Stimulated activated CD8-positive, alpha-beta memory T cell treated with anti-CD3 and anti-CD28 coated beads, Interleukin-2, amount 100 ng/mL, for 1 hour (primary cell): ENCODE results near the gene TAX1BP3.
"Not testable (repeated sequence)": the region's sequence is repeated elsewhere in the genome, so short reads cannot be mapped to it uniquely, and the experiment has no call there.

ENCODE experiments used
- DNase-seq, 2 donors: peaks; one replicate each; pipeline ENCODE4 v3.0.0-alpha.2; 2020; ENCODE audit warnings: low read depth in 2 of 2

The TAX1BP3 gene, protein sequence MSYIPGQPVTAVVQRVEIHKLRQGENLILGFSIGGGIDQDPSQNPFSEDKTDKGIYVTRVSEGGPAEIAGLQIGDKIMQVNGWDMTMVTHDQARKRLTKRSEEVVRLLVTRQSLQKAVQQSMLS

DNA sequence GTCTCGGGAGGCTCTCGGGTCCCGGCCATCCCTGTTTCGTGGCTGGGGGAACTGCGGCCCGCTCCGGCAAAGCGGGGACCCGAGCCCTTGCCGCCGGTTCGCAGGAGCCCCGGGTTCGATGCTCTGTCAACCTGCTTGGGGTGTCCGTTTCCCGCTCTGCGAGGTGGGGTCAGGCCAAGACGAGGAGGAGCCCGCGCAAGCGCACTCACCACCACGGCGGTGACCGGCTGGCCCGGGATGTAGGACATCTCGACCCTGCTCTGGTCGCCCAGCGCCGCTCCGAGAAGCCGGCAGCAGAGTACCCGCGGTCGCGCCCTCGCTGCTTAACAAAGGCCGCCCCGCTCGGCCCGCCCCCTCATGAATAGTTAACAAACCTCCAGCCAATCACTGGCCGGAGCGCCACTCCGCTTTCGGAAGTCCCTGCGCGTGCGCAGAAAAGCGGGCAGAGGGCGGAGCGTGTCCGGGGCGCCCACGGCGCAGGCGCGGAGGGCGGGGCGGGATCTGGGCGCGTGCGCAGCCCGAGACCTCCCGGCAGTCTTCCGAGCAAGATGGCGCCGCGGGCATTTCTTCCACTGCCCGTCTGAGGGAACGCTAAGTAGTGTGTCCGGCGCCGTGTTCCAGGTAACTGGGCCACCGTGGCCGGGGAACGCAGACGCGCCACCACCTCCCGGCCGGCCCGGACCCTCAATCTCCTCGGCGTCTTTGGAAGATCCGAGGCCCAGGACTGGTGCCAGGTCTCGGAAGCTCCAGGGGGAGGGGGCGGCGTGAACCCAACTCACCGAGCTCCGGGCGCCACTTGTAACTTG is at the start of gene TAX1BP3, which contains the start of gene EMC6:
TAX1BP3 (minus strand) TSS at position 300 of the 806 bp plus-strand sequence; CDS start at position 248, 52 bp downstream.
EMC6 (plus strand) TSS at position 534 of the 806 bp plus-strand sequence. CDS start 335 bp downstream, outside the sequence.
- peak; percentile 98 to 99 for DNase-seq

DNA sequence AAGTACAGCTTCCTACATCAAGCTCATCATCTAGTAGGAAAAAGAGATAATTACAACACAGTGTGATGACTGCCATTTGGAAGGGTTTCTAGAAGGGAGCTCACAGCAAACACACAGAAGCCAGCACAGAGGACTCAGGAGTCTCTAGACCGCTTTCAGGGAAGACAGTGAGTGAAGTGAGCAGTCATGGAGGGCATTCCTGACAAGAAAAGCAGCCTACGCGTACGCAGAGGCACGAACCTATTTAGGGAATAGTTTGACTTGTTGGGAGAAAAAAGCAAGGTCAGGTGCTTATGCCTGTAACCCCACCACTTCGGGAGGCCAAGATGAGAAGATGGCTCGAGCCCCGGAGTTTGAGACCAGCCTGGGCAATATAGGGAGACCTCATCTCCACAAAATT is 46.9 kb upstream of the TAX1BP3 start:
- no peak for DNase-seq

DNA sequence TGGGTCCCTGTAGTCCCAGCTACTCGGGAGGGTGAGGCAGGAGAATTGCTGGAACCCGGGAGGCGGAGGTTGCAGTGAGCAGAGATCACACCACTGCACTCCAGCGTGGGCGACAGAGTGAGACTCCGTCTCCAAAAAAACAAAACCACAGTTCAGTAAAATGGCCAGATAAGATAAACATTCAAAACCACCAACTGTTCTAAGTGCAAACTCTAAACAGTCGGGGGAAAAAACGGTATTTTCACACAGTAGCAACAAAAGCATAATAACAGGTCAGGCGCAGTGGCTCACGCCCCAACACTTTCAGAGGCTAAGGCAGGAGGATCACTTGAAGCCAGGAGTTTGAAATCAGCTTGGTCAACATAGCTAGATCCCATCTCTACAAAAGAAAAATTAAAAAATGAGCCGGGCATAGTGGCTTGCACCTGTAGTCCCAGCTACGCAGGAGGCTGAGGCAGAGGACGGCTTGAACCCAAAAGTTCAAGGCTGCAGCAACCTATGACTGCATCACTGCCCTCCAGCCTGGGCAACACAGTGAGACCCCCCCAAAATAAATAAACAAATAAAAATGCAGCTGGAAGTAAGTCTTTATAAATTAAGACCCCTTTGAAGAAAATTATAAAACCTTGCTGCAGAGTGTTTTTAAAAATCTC is 44.6 kb upstream of the TAX1BP3 start:
- DNase-seq: no peak

DNA sequence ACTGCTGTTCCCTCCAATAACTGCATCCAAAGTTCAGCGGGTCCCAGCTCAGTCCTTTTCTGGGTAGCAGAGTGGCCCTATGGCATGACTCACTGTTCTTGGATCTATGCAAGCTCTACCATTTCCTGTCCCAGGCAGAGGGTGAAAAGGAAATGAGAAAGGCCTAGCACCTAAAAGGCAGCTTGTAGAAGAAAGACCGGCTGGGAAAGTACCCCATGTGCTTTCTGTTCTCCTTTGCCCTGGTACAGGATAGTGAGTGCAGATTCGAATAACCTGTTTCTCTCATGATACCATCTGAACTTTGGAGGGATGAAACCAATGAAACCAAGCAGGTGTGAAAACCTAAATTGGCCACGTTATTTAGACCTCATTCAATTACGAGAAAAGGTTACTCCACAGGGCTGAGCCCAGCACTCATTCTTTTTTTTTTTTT is 42.6 kb upstream of the TAX1BP3 start:
- peak; percentile 29 to 39 for DNase-seq

DNA sequence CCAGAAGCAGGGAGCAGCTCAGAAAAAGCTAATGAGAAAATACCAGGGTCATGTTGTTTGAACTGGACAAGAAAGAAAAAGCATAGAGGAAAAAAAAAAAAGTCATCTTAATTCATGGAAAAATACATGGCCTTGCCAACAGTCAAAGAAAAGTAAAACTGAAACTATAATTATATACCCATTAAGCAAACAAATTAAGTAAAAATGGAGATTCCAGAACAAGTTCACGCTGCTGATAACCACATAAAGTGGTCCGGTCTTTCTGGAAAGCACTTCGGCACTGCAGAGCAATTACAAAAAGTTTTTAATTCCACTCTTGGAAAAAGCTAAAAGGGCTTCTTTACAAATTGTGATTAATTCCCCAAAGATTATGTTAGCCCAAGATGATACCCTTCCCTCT is 40.0 kb upstream of the TAX1BP3 start:
- DNase-seq: no peak

DNA sequence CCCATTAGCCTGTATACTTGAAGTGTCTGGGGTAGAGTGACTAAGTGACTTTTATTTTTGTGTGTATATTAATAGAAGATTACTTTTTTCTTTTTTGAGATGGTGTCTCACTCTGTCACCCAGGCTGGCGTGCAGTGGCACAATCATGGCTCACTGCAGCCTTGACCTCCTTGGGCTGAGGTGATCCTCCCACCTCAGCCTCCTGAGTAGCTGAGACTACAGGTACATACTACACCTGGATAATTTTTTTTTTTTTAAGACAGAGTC is 37.3 kb upstream of the TAX1BP3 start:
- not testable (repeated sequence) for DNase-seq

DNA sequence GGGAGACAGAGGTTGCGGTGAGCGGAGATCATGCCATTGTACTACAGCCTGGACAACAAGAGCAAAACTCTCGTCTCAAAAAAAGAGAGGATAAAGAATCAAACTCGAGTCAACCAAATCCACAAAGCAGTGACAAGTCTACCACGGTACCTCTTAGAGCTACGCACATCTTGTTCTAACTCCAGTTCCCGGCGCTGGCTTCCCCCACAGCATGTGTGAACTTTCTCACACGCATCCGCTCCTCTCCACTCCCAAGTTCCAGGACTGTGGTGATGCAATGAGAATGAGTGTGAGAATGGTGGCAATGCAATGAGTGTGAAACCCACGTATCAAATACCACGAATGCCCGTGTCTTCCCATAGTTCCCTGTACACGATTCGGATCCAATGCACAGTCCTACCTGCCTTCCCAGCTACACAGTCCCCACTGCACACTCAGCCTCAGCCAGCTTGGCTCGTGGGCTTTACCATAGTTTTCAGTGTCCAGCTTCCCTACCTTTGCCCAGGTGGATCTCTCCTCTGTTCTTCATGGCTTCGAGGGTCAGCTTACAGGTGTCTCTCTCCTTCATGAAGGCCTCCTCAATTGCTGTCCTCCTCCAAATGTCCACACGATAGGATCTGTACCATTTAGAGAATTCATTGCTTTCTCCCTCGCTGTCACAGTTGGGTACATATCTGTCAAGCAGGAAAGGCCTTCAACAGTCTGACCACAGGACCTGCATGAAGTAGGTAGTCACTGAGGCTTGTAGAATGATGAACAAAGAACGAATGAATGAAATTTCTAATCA is 36.7 kb upstream of the TAX1BP3 start:
- DNase-seq: no peak

DNA sequence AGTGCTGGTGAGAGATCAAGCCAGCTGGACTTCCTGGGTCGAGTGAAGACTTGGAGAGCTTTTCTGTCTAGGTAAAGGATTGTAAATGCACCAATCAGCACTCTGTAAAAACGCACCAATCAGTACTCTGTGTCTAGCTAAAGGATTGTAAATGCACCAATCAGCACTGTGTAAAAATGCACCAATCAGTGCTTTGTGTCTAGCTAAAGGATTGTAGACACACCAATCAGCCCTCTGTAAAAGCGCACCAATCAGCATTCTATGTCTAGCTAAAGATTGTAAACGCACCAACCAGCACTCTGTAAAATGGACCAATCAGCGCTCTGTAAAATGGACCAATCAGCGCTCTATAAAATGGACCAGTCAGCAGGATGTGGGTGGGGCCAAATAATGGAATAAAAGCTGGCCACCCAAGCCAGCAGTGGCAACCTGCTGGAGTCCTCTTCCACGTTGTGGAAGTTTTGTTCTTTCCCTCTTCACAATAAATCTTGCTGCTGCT is 33.7 kb upstream of the TAX1BP3 start:
- not testable (repeated sequence) for DNase-seq

DNA sequence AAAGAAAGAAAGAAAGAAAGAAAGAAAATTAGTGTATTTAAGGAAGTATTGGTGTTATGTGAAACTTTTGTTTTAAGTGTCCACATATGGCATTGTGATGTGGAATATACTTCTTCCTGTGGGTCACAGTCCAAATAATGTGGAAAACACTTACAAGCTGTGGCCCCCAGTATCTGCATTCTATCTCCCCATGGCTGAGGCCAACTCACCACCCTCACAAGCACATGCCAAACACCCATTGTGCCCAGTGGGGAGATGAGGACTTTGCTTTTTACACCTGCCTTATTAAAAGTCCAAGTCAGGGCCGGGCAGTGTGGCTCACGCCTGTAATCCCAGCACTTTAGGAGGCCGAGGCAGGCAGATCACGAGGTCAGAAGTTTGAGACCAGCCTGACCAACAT is 31.6 kb upstream of the TAX1BP3 start:
- no peak for DNase-seq

DNA sequence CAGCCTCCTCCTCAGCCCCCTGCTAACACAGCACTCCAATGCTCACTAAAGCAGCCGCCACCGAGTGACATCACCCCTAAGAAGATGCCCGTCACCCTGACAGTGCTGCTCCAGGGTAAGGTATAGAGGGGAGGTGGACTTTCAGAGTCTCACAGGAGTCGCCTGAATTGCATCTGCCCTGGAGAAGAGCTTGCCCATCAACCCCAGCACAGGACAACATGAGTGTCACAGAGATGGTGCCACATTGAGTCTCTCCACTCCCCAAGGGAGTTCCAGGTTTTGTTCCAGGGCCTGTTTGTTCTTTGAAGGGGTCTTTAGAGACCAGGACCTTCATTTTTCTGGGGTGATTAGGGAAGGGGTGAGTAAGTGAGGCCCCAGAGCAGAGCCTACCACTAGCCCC is 29.8 kb upstream of the TAX1BP3 start:
- no peak for DNase-seq

DNA sequence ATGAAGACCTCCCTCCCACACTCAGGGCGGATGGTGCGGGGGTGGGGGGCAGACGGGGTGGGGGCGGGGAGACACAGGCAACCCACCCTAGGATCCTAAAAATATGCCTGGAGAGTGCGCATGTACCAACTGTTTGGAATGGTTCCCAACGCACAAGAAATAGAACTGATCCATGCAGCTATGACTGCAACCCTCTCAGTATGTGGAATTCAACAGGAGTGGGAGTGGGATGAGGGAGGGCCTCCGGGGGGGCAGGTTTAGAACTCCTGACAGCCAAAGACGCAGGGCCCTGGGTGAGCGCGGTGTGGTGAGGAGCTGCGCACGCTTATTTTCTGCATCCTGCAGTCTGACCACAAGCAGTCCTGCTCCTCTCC is 28.7 kb upstream of the TAX1BP3 start:
- DNase-seq: no peak

DNA sequence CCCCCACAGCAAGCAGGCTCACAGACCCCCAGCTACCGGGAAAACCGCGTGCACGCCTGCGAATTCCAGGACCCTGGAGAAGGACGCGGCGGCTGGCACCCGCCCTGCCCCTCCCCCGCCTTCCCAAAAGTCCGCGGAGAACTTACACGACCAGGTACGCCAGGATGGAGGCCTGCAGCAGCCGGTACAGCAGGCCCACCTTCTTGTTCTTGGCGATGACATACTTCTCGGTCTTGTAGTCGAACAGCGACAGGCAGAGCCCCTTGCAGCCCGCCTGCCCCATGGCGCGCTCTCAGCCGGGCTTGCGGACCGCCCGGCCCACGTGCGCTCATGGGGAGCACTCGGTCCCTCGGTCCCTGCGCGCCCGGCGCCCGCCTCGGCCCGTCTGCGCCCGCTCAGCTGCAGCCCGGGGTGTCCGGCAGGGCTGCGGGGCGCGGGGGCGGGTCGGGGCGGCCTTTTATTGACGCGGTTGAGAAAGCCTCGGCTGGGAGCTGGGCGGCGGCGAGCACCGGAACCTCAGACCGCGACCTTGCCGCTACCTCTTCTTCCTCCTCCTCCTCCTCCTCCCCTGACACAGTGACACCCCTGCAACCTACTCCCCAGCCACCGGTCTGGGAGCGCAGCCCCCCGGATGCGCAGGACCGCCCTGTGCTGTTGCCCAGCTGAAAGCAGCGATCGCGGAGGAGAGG is 27.5 kb upstream of the TAX1BP3 start, which contains the start of gene P2RX5:
P2RX5 (minus strand) TSS at position 433 of the 689 bp plus-strand sequence; CDS start at position 283, 150 bp downstream.
- DNase-seq: no peak

DNA sequence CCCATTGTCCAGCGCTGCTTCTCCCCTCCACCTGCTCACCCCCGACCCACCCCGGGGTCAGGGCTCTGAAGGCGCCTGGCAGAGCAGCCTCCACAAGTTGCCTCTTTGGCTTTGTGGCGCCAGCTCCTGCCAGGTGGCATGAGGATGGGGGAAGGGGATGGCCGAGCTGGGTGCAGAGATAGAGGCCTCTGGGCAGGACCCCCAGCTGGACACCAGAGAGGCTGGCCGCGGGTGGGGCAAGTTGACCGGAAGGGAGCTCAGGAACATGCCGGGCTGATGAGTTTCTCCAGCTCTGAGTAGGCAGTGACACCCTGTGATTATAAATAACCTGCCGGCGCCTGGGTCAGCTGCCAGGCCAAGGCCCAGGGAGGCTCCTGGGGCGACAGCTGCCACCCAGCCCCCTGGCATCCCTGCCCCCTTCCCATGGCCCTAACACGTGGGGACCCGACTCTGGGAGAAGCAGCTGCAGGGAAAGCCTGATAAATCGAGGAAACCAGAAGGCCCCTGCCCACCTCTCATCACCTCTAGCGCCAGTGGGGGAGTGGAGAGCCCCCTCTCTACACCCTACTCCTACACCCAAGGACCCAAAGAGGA is 26.8 kb upstream of the TAX1BP3 start:
- DNase-seq: no peak

DNA sequence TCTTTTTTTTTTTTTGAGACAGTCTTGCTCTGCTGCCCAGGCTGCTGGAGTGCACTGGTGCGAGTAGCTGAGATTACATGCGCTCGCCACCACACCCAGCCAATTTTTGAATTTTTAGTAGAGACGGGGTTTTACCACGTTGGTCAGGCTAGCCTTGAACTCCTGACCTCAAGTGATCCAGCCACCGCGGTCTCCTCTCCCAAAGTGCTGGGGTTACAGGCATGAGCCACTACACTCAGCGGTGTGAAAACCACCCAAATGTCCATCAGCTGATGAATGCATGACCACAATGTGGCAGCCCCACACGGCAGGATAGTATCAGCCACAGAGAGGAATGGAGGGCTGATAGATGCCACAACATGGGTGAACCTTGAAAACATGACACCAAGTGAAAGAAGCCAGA is 25.5 kb upstream of the TAX1BP3 start:
- peak in 1 of 2 donors; percentile 14 for DNase-seq

DNA sequence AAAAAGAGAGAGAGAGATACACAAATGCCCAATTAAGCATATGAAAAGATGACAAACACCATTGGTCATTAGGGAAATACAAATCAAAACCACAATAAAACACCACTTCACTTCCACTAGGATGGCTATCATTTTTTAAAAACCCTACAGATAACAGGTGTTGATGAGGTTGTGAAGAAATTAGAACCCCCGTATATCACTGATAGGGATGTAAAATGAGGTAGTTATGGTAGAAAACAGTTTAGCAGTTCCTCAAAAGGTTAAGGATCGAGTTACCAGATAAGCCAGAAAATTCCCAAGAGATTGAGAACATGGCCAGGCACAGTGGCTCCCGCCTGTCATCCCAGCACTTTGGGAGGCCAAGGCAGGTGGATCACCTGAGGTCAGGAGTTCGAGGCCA is 24.8 kb upstream of the TAX1BP3 start:
- DNase-seq: no peak

DNA sequence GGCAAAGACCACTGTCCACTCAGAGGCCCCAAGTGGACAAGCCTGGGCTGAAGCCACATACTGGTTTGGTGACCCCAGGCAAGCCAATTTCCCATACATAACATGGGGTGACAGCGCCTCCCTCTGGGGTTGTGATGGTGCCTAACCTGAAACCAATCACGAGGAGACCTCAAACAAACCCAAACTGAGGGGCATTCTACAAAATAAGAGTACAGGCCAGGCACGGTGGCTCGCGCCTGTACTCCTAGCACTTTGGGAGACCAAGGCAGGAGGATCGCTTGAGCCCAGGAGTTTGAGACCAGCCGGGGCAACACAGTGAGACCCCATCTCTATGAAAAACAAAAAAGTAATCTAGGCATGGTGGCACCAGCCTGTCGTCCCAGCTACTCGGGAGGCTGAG is 24.0 kb upstream of the TAX1BP3 start:
- DNase-seq: no peak

DNA sequence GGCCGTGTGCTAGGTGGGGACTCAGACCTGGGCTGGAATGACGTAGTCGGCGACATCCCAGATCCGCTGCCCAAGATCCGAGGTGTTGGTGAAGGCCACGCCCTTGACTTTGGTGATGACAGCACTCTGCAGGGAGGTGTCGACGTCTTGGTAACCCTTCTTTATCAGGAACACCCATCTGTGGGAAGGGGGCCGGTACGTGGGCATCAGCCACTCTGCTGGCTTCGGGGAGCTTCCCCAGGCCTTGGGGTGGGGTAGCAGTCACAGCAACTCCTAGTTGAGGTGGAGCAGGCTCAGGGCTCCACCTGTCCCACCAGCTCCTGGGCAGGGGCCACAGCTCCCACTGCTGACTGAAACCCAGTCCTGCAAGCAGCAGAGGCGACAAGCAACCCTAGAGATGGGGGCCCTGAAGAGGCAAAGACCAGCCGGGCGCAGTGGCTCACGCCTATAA is 23.3 kb upstream of the TAX1BP3 start:
- DNase-seq: no peak

DNA sequence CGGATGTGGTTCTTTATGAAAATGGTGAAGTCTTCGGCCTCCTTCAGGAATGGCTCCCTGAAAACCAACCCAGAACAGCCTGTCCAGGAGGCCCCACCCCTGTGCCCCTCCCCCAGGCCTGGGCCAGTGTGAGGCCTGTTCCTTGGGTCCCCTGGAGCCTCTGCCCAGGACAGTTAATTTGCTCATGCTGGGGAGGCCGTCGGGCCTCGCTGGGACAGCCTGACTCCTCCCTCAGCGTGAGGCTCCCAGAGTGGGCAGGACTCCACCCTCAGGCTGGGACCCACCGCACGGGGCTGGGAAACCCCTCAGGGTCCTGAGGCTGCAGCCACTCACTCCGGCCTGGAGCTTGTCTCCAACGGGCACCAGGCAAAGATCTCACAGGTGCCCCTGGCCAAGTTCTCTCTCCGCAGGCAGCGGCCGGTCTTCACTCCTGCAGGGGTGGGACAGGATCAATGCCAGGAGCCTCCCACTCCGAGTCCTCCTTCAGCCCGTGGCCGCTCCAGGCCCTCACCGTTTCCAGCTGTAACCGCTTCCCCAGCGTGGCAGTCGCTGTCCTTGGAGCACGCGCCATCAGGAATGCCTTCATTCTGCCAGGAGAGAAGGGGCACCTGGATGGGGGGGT is 21.8 kb upstream of the TAX1BP3 start:
- DNase-seq: no peak

DNA sequence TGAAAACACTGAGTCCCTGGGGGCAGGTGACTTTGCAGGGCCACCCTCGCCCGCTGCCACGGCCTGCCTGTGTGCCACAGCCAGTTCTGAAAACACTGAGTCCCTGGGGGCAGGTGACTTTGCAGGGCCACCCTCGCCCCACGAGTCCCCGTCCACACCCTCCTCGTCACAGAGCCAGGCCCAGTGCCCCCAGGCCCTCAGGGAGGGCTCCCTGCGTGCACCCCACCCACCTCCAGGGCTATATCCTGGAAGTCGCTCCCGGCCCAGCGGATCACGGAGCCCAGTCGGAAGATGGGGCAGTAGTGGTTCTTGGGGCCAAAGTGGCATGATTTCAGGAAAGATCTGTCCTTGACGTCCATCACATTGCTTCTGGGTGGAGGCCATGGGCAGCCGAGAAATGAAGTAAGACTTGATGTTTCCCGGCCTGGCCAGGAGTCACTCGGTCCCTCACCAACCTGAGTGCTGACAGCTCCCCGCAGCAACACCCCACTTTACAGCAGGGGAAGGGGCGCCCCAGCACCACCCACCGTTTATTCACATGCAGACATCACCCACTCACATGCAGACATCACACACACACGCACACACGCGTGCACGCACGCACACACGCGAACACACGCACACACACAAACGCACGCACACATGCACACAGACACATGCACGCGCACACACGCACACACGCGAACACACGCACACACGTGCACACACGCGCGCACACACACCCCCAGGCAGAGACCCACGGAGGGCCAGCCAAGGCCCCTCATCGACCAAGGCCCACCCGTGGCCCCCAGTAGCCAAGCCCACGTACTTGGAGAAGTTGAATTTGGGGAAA is 21.1 kb upstream of the TAX1BP3 start:
- DNase-seq: no peak

DNA sequence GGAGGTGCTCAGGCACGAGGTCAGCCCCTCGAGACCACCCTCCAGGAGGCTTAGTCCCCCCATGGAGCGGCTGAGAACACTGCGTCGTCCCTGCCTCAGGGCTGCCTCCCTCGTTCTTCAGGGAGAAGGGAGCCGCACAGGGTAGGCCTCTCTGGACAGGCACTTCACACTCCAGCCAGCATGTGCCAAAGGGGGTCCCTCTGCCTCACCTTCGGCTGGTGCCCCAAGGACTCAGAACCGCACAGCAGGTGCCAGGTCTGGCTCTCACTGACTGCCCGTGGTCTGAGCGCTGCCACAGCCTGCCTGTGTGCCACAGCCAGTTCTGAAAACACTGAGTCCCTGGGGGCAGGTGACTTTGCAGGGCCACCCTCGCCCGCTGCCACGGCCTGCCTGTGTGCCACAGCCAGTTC is 20.5 kb upstream of the TAX1BP3 start:
- no peak for DNase-seq
